AG09319 (cell line): Measurements from ENCODE around the gene ZNF581.

Experiments
- DNase-seq: peaks from one replicate; pipeline ENCODE4 v3.0.0-alpha.2; 2010; ENCODE audit warnings: low read depth; ENCODE audit errors: extremely low read depth
- CTCF ChIP-seq: IDR thresholded peaks from 2 replicates; pipeline ENCODE4 v1.5.1; 2011; ENCODE audit warnings: low read depth, mild to moderate bottlenecking, inconsistent platforms, low read length, moderate library complexity

ZNF581 gene

GRCh38 chr19:55674841-55675660, 31.6 kb downstream of the ZNF581 start, which contains the start of gene EPN1:
EPN1 (plus strand) TSS chr19:55675226; CDS start chr19:55678628, 3,402 bp downstream.
- peak; percentile 90 for DNase-seq
- no peak for TF ChIP-seq CTCF

GRCh38 chr19:55675661-55676354, 32.4 kb downstream of the ZNF581 start:
- DNase-seq: no peak
- no peak for TF ChIP-seq CTCF

- DNase-seq: no peak
- no peak; the same call in 1 of the 2 replicates for TF ChIP-seq CTCF
Observed at GRCh38 chr19:55676383-55676782, 32.9 kb downstream of the ZNF581 start.

- no peak for DNase-seq
- no peak for TF ChIP-seq CTCF
Observed at GRCh38 chr19:55676889-55677505, 33.5 kb downstream of the ZNF581 start.

- no peak for TF ChIP-seq CTCF
Observed at GRCh38 chr19:55677572-55678028, 34.2 kb downstream of the ZNF581 start.

GRCh38 chr19:55678121-55678671, 34.7 kb downstream of the ZNF581 start:
- no peak for TF ChIP-seq CTCF
- no peak for DNase-seq

More at GRCh38 chr19:55677572-55678028, 34.2 kb downstream of the ZNF581 start:
- no peak for DNase-seq
